Activated CD4-positive, alpha-beta T cell treated with anti-CD3 and anti-CD28 coated beads, Interleukin-2, amount 50 U/mL, for 16 hours (primary cell): Measurements from ENCODE around the gene KRT4.
"Not testable (repeated sequence)": the region's sequence is repeated elsewhere in the genome, so short reads cannot be mapped to it uniquely, and the experiment has no call there.

Experiments used
- DNase-seq: peaks from one replicate; pipeline ENCODE4 v3.0.0-alpha.2; 2020

KRT4 gene

GRCh38 chr12:52771505-52771904 is 42.4 kb downstream of the KRT4 start:
- DNase-seq: no peak

- no peak for DNase-seq
These were observed 42.8 kb downstream of the KRT4 start for GRCh38 chr12:52771088-52771487.

- no peak for DNase-seq
These were observed 44.0 kb downstream of the KRT4 start for GRCh38 chr12:52769946-52770345.

GRCh38 chr12:52769354-52769753 is 44.6 kb downstream of the KRT4 start:
- no peak for DNase-seq

- no peak for DNase-seq
These were observed 45.3 kb downstream of the KRT4 start for GRCh38 chr12:52768479-52769200.

- no peak for DNase-seq
These were observed 46.5 kb downstream of the KRT4 start for GRCh38 chr12:52767427-52767826.

- no peak for DNase-seq
These were observed 46.9 kb downstream of the KRT4 start for GRCh38 chr12:52767020-52767379.

GRCh38 chr12:52766351-52767019 is 47.4 kb downstream of the KRT4 start:
- no peak for DNase-seq

- DNase-seq: no peak
These were observed 48.2 kb downstream of the KRT4 start for GRCh38 chr12:52765702-52766101.

- no peak for DNase-seq
These were observed 49.9 kb downstream of the KRT4 start for GRCh38 chr12:52763991-52764390.

GRCh38 chr12:52763036-52763659 is 50.8 kb downstream of the KRT4 start:
- DNase-seq: no peak

GRCh38 chr12:52761802-52762201 is 52.1 kb downstream of the KRT4 start:
- DNase-seq: no peak

GRCh38 chr12:52761218-52761617 is 52.7 kb downstream of the KRT4 start:
- not testable (repeated sequence) for DNase-seq

GRCh38 chr12:52760623-52761022 is 53.3 kb downstream of the KRT4 start:
- no peak for DNase-seq

GRCh38 chr12:52759695-52760094 is 54.2 kb downstream of the KRT4 start:
- DNase-seq: no peak

- DNase-seq: no peak
These were observed 54.7 kb downstream of the KRT4 start for GRCh38 chr12:52759218-52759617.

GRCh38 chr12:52757449-52758176 is 56.3 kb downstream of the KRT4 start:
- DNase-seq: no peak
